ENCODE results near the gene PRDM8.

Gene PRDM8

DNA sequence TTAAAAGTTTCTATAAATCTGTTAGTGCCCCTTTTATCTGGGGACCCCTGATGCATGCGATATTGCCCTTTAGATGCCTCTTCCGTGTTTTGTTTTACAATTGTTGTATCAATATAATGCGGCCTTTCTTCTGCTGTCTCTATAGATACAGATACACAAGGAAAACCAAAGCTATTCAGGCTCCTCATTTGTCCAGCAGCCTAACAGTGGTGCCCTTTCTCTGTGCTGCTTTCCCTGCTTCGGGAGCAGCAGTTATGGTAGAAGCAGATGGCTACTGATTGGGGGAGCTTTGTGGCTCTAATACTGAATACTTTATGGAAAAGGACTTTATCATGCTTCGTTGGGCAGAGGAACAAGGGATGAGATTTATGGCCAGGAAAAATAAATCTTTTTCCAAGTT lies 10.6 kb upstream of the PRDM8 start:
- no peak overlapping the region for H2AFZ ChIP-seq (ENCODE audit: low read depth, low read length)
- H3K27ac ChIP-seq (ENCODE audit: low read length): no peak overlapping the region

DNA sequence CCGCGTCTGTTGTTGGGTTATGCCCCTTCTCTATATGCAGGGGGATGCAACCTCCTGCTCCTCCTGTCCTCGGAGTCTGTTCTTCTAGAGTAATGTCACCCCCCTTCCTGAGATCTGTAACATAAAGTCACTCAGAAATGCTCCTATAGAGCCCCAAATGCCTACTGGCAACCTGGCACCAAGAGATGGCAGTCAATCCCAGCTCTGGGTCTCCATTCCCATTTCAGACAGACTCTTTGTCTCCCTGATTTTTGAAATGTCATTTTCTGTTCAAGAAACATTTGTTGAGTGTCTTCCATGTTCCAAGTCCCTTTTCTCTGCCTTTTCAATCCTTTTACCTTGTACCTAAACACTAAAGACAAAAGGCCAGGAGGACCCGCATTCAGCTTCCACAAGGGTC lies 9.6 kb upstream of the PRDM8 start:
- TF ChIP-seq, protein P1, sequence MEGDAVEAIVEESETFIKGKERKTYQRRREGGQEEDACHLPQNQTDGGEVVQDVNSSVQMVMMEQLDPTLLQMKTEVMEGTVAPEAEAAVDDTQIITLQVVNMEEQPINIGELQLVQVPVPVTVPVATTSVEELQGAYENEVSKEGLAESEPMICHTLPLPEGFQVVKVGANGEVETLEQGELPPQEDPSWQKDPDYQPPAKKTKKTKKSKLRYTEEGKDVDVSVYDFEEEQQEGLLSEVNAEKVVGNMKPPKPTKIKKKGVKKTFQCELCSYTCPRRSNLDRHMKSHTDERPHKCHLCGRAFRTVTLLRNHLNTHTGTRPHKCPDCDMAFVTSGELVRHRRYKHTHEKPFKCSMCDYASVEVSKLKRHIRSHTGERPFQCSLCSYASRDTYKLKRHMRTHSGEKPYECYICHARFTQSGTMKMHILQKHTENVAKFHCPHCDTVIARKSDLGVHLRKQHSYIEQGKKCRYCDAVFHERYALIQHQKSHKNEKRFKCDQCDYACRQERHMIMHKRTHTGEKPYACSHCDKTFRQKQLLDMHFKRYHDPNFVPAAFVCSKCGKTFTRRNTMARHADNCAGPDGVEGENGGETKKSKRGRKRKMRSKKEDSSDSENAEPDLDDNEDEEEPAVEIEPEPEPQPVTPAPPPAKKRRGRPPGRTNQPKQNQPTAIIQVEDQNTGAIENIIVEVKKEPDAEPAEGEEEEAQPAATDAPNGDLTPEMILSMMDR (IDR thresholded peaks at IDR 0.05; ENCODE audit: low read depth, low read length): no peak
- TF ChIP-seq EZH2phosphoT487 (IDR thresholded peaks at IDR 0.05; ENCODE audit: low read depth): no peak
- Histone ChIP-seq H3K9ac (ENCODE audit: low read length) (no peak overlapping the region), H3K79me2 (ENCODE audit: low read length) (no peaks in the 10 kb centered on the region), H2AFZ (ENCODE audit: low read depth, low read length) (no peak overlapping the region), H3K4me2 (ENCODE audit: low read length) (no peak overlapping the region), H3K4me3 (ENCODE audit: low read length) (no peak overlapping the region), H3K27me3 (ENCODE audit: low read depth, low read length) (peaks cover 13% of the 10 kb centered on the region), H3K27ac (ENCODE audit: low read length) (no peak overlapping the region), H4K20me1 (ENCODE audit: insufficient read depth, low read length) (no peaks in the 10 kb centered on the region), H3K9me3 (ENCODE audit: insufficient read depth, low read length) (no peaks in the 10 kb centered on the region), H3K4me1 (ENCODE audit: low read length) (peaks cover 10% of the 10 kb centered on the region; the same call in 1 of the 2 replicates), H3K36me3 (replicated peaks; ENCODE audit: low read depth, low read length) (no peaks in the 10 kb centered on the region)

More for the DNA sequence above, 10.6 kb upstream of the PRDM8 start:
- Histone ChIP-seq H4K20me1 (ENCODE audit: insufficient read depth, low read length) (no peaks in the 10 kb centered on the region), H3K4me2 (ENCODE audit: low read length) (no peak overlapping the region), H3K79me2 (ENCODE audit: low read length) (no peaks in the 10 kb centered on the region), H3K4me3 (ENCODE audit: low read length) (no peak overlapping the region), H3K27me3 (ENCODE audit: low read depth, low read length) (peaks cover 19% of the 10 kb centered on the region), H3K4me1 (ENCODE audit: low read length) (peaks cover 19% of the 10 kb centered on the region), H3K9ac (ENCODE audit: low read length) (no peak overlapping the region), H3K36me3 (replicated peaks; ENCODE audit: low read depth, low read length) (no peaks in the 10 kb centered on the region), H3K9me3 (ENCODE audit: insufficient read depth, low read length) (no peaks in the 10 kb centered on the region)
- no peak for TF ChIP-seq EZH2phosphoT487 (IDR thresholded peaks at IDR 0.05; ENCODE audit: low read depth)
- TF ChIP-seq, protein P1 (IDR thresholded peaks at IDR 0.05; ENCODE audit: low read depth, low read length): no peak

DNA sequence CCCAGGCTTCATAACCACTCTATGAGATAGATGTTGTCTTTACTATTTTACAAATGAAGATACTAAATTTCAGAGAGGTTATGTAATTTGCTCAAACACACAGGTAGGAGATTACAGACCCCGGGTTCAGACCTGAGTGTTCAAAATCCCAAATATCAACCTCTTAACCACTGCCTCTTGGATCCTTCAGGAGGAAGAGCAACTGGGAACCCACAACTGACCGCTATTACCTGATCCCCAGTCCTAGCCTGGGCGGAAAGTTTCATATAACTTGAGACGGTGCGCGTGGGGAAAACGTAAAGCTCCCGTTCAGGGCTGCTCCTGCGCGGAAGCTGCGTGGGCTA lies 8.9 kb upstream of the PRDM8 start:
- no peak overlapping the region for H3K9ac ChIP-seq (ENCODE audit: low read length)
- H2AFZ ChIP-seq (ENCODE audit: low read depth, low read length): no peak overlapping the region
- no peaks in the 10 kb centered on the region for H3K79me2 ChIP-seq (ENCODE audit: low read length)
- no peaks in the 10 kb centered on the region for H4K20me1 ChIP-seq (ENCODE audit: insufficient read depth, low read length)
- H3K27ac ChIP-seq (ENCODE audit: low read length): no peak overlapping the region
- no peak for TF ChIP-seq EZH2phosphoT487 (IDR thresholded peaks at IDR 0.05; ENCODE audit: low read depth)
- TF ChIP-seq, protein P1 (IDR thresholded peaks at IDR 0.05; ENCODE audit: low read depth, low read length): no peak
- peaks cover 12% of the 10 kb centered on the region for H3K27me3 ChIP-seq (ENCODE audit: low read depth, low read length)
- H3K4me2 ChIP-seq (ENCODE audit: low read length): no peak overlapping the region
- H3K4me3 ChIP-seq (ENCODE audit: low read length): no peak overlapping the region
- no peaks in the 10 kb centered on the region for H3K9me3 ChIP-seq (ENCODE audit: insufficient read depth, low read length)
- H3K36me3 ChIP-seq (replicated peaks; ENCODE audit: low read depth, low read length): no peaks in the 10 kb centered on the region
- H3K4me1 ChIP-seq (ENCODE audit: low read length): peaks cover 6% of the 10 kb centered on the region; the same call in 1 of the 2 replicates

DNA sequence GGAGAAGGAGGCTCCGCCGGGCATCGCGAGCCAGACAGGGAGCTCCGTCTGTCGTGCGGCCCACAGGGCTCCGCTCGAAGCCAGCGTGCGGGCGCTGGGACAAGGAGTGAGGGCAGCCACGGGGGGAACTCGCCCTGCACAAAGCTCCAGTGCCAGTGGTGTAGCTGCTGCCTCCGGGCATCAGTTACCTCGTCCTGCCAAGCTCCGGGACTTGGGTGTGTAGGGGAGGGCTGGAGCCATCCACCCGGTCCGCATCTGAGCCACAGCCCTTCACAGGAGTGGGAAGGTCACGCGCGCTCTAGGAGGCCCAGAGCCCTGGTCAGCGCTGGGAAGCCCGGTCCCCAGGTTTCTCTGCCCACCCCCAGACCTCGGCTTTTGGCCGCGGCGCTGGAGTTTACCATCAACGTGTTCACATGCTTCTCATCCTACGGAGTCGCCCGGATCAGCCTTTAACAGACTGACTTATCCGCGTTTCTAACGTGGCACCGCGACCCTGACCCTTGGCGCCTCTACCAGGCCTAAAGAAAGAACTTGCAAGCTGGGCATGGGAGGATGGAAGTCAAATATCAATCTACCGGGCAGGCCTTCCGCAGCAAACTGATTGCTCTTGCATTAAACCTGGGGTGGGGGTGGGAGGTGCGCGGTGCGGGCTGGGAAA lies 8.4 kb upstream of the PRDM8 start:
- Histone ChIP-seq H2AFZ (ENCODE audit: low read depth, low read length) (no peak overlapping the region), H3K4me2 (ENCODE audit: low read length) (no peak overlapping the region)

More for the DNA sequence above, 8.4 kb upstream of the PRDM8 start:
- H3K36me3 ChIP-seq (replicated peaks; ENCODE audit: low read depth, low read length): no peaks in the 10 kb centered on the region
- no peak overlapping the region for H3K9ac ChIP-seq (ENCODE audit: low read length)
- H3K27me3 ChIP-seq (ENCODE audit: low read depth, low read length): peaks cover 12% of the 10 kb centered on the region
- peaks cover 6% of the 10 kb centered on the region; the same call in 1 of the 2 replicates for H3K4me1 ChIP-seq (ENCODE audit: low read length)
- no peaks in the 10 kb centered on the region for H3K9me3 ChIP-seq (ENCODE audit: insufficient read depth, low read length)
- H3K27ac ChIP-seq (ENCODE audit: low read length): no peak overlapping the region
- no peaks in the 10 kb centered on the region for H3K79me2 ChIP-seq (ENCODE audit: low read length)
- H3K4me3 ChIP-seq (ENCODE audit: low read length): no peak overlapping the region
- TF ChIP-seq, protein P1 (IDR thresholded peaks at IDR 0.05; ENCODE audit: low read depth, low read length): no peak
- no peak for TF ChIP-seq EZH2phosphoT487 (IDR thresholded peaks at IDR 0.05; ENCODE audit: low read depth)
- H4K20me1 ChIP-seq (ENCODE audit: insufficient read depth, low read length): no peaks in the 10 kb centered on the region
